ENCODE results near the gene BAK1. TPM values are rescaled to one million over a fixed set of nuclear protein-coding genes. Genes with fewer than 3 reads are reported as not detected.

Gene BAK1
- total RNA-seq, 4 donors from 2014 or later: 12.6 to 15.0 (median 14.3) TPM

DNA sequence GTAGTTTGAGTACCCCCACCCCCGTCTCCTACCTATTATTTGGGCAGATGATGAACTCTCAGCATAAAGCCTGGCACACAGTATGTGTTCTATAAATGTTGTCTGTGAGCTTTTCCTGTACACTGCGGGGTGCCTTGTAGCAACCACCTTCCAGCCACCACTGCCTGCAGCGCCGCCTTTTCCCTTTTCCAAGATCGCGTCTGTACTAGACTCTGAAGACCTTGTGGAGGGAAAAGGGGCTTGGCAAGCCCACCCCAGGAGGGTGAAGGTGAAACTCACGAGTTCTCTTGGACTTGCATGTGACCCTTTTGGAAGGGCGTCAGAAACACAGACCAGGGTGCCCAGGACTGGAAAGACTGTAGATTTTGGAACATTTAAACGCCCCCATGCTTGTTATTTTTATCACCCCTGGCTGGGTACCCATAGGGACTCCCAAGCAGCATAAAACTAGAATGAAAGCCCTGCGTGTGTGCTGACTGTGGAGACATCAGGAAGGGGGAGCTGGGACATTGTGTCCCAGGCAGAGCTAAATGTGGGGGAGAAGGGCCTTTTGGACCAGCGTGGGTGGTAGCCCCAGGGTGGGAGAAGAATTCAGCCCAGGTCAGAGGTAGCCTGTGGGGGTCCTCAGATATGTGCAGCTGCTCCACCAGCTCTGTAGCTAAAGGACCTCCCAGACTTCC, 8.3 kb downstream of the BAK1 start:
- no peaks in the 10 kb centered on the region for H3K9me3 ChIP-seq
- no peaks in the 10 kb centered on the region for H3K27me3 ChIP-seq
- H3K4me3 ChIP-seq: peak overlapping the region; percentile 55
- peaks cover 37% of the 10 kb centered on the region for H3K36me3 ChIP-seq
- DNase-seq (ENCODE audit: low spot score in 2 of 2): no peak
- peaks cover 10% of the 10 kb centered on the region for H3K4me1 ChIP-seq
- WGBS: 44% methylated on average over 11 of the region's 11 CpGs
- H3K27ac ChIP-seq: peak overlapping the region; percentile 64
- no peak for TF ChIP-seq POLR2A (IDR thresholded peaks at IDR 0.05)
- TF ChIP-seq EP300 (IDR thresholded peaks at IDR 0.05): no peak
- no peak for TF ChIP-seq POLR2AphosphoS5 (IDR thresholded peaks at IDR 0.05)
- TF ChIP-seq, protein P1, sequence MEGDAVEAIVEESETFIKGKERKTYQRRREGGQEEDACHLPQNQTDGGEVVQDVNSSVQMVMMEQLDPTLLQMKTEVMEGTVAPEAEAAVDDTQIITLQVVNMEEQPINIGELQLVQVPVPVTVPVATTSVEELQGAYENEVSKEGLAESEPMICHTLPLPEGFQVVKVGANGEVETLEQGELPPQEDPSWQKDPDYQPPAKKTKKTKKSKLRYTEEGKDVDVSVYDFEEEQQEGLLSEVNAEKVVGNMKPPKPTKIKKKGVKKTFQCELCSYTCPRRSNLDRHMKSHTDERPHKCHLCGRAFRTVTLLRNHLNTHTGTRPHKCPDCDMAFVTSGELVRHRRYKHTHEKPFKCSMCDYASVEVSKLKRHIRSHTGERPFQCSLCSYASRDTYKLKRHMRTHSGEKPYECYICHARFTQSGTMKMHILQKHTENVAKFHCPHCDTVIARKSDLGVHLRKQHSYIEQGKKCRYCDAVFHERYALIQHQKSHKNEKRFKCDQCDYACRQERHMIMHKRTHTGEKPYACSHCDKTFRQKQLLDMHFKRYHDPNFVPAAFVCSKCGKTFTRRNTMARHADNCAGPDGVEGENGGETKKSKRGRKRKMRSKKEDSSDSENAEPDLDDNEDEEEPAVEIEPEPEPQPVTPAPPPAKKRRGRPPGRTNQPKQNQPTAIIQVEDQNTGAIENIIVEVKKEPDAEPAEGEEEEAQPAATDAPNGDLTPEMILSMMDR (IDR thresholded peaks at IDR 0.05): no peak

DNA sequence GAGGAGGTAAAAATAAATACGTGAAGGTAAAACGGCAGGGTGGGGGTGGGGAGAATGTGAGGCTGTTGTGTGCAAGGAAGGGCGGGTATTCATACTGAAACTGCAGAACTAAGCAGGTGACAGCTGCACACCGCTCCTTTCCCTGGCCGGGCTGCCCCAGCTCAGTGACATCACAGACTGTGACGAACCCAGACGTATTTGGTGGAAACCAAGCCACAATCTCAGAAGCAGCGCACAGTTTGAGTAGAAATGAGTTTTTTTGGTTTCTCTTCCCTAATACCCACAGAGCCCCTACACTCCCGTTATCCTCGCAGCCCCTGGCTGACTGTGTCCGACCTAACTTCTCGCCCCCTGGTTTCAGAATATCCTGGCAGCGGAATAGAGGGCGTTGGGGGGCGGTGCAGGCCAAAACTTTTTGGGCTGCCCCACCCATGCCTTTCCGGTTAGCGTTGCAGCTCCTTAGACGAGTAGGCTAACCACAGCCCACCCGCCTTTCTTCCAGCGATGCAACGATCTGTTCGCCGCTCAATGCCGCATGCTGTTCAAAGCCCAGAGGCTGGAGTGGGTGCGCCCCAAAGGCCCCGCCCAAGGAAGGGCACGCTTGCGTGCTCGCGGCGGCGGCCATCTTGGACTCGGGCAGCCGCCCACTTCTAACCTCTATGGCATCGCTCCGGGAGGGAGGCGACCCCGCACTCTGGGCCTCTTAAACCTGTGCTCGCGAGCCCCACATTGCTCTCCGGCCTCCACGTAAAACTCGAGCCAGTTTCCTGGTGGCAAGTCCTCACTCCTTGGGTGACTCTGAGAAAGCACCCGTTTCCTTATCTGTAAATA, 9.1 kb downstream of the BAK1 start:
- Histone ChIP-seq H3K27me3 (no peaks in the 10 kb centered on the region), H3K4me1 (peaks cover 6% of the 10 kb centered on the region), H3K4me3 (peak overlapping the region; percentile 55), H3K36me3 (peaks cover 33% of the 10 kb centered on the region), H3K27ac (peak overlapping the region; percentile 64), H3K9me3 (no peaks in the 10 kb centered on the region)
- peak; percentile 89 to 92 for DNase-seq (ENCODE audit: low spot score in 2 of 2)
- TF ChIP-seq POLR2AphosphoS5 (IDR thresholded peaks at IDR 0.05): peak in 1 of 3 donors; percentile 3
- no peak for TF ChIP-seq POLR2A (IDR thresholded peaks at IDR 0.05)
- WGBS: 1% methylated on average over 40 of the region's 44 CpGs

DNA sequence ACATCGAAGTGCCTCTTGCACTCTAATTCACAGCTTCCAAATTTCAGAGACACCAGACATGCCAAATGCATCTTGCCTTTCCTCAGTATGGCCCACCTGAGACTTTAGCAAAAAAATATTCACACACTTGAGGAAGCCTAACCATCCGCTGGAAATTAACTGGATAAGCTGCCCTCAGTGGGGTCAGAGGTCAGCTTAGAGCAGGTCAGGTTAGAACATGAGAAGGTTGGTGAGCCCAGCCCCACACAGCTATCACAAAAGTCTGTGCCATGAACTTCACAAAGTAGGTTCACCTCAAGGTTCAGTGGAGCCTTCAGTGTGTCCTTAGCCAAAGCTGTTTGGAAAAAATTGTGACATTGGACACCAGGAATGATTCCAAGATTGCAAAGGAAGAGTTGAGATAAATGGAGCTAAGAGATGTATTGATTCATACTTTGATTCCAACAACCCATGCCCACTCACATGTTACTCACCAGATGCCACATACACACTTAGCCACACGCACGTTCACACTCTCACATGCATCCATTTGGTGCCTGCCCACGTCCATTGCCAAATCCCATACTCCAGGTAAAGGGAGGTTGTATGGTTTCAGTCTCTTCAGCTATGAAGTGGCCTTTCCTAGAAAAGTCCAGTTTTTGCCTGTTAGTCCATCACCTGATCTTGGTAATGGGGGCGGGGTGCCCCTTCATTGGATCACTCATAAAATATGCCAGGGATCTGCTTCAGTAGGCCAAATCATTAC, 11.1 kb downstream of the BAK1 start:
- no peak for DNase-seq (ENCODE audit: low spot score in 2 of 2)
- Histone ChIP-seq H3K36me3 (peaks cover 12% of the 10 kb centered on the region), H3K27me3 (no peaks in the 10 kb centered on the region), H3K27ac (no peak overlapping the region), H3K4me1 (peaks cover 6% of the 10 kb centered on the region), H3K4me3 (no peak overlapping the region), H3K9me3 (no peaks in the 10 kb centered on the region)
- no peak for TF ChIP-seq EP300 (IDR thresholded peaks at IDR 0.05)
- no peak for TF ChIP-seq POLR2AphosphoS5 (IDR thresholded peaks at IDR 0.05)
- 95% methylated on average over 6 of the region's 6 CpGs for WGBS

DNA sequence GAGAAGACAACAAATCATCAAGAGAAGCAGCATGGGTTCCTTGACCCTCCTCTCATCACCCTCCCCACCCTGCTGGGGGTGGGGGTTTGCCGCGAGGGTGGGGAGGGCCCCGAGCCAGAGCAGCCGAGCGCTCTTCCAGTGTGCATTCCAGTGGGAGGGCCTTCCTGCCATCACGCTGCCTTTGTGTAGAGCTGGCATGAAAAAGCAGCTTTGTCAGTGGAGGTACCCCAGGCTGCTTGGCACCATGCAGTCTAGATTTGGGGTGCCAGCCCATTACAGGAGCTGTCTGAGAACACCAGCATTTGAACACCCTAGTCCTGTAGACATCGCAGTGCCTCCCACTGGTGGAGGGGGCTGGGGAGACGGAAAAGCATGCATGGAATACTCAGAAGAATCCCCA, 12.2 kb downstream of the BAK1 start:
- WGBS: 54% methylated on average over 7 of the region's 8 CpGs
- no peak overlapping the region for H3K4me3 ChIP-seq
- TF ChIP-seq, protein P1 (IDR thresholded peaks at IDR 0.05): no peak
- H3K36me3 ChIP-seq: peaks cover under 1% of the 10 kb centered on the region
- no peaks in the 10 kb centered on the region for H3K9me3 ChIP-seq
- DNase-seq (ENCODE audit: low spot score in 2 of 2): no peak
- peaks cover 6% of the 10 kb centered on the region for H3K4me1 ChIP-seq
- no peak overlapping the region for H3K27ac ChIP-seq
- H3K27me3 ChIP-seq: no peaks in the 10 kb centered on the region

GRCh38 chr6:33566182-33567084, 13.6 kb downstream of the BAK1 start:
- H3K4me3 ChIP-seq: no peak overlapping the region
- peaks cover under 1% of the 10 kb centered on the region for H3K4me1 ChIP-seq
- H3K27ac ChIP-seq: no peak overlapping the region
- no peaks in the 10 kb centered on the region for H3K36me3 ChIP-seq
- TF ChIP-seq POLR2A (IDR thresholded peaks at IDR 0.05) (no peak), EP300 (IDR thresholded peaks at IDR 0.05) (no peak), POLR2AphosphoS5 (IDR thresholded peaks at IDR 0.05) (no peak)
- TF ChIP-seq, protein P1 (IDR thresholded peaks at IDR 0.05): no peak
- no peak for DNase-seq (ENCODE audit: low spot score in 2 of 2)
- 79% methylated on average over 11 of the region's 11 CpGs for WGBS
- no peaks in the 10 kb centered on the region for H3K27me3 ChIP-seq
- H3K9me3 ChIP-seq: no peaks in the 10 kb centered on the region

Data from suprapubic skin (tissue), 4 donors.